Stimulated activated CD8-positive, alpha-beta memory T cell treated with anti-CD3 and anti-CD28 coated beads, Interleukin-4, amount 100 ng/mL, for 4 hours (primary cell): Measurements from ENCODE around the gene ASAP2.

Experiments
- DNase-seq, 2 donors: peaks; one replicate each; pipeline ENCODE4 v3.0.0-alpha.2; 2020; ENCODE audit warnings: low read depth in 2 of 2, low spot score in 1 of 2

The ASAP2 gene

GRCh38 chr2:9179572-9180201 is 26.9 kb upstream of the ASAP2 start:
- DNase-seq: no peak

DNA sequence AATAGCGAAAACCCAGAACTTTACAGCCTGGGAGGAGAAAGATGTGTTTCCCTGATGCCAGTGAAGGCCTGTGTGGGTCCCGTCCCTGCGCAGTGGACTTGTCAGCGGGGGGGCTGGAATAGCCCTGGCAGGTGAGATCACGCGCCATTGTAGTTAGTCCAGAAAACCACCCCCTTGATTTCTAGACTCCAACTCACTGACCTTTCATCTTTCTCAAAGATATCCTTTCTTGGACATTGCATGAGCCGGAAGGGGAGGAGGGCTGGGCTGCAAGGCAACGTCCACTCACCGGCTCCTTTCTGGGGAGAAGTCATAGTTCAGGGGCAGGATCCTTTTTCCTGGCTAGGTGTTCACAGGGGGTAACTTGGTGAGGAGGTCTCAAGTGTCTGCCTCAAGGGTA is 22.3 kb upstream of the ASAP2 start:
- no peak for DNase-seq

GRCh38 chr2:9187620-9188214 is 18.9 kb upstream of the ASAP2 start:
- no peak for DNase-seq

DNA sequence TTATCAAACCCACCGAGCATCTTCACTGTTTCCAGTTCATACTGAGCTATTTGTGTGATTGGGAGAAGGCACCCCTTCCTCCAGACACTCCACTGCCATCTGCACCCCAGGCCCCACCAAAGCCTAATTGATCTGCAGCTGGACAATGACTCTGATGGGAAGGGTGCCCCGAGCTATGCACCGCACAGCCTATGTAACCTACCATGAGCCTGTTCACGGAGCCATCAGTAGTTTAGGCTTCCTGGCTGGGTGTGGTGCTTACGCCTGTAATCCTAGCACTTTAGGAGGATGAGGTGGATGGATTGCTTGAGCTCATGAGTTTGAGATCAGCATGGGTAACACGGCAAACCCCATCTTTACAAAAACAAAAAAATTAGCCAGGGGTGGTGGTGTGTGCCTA is 17.8 kb upstream of the ASAP2 start:
- no peak for DNase-seq

- no peak for DNase-seq
Observed at GRCh38 chr2:9189901-9190300, 16.7 kb upstream of the ASAP2 start.

DNA sequence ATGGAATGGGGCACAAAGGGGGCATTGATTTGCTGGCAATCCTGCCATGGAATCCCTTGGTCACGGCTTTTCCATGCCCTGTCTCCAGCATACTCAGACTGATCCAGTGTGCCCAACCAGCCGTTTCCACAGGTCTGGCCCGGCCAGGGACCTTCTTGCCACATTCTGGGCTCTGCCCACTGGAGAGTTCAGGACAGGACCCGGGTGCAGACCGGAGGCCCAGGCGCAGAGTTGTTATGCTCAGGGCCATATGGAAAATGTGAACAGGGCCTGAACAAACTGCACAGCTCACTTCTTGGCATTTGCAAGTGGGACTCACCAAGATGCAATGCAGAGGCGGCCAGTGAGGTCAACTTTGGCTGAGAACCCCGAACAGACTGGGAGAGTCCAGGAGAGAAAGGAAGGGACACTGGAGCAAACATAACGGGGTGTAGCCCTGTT is 15.6 kb upstream of the ASAP2 start:
- no peak for DNase-seq

GRCh38 chr2:9192712-9193111 is 13.9 kb upstream of the ASAP2 start:
- DNase-seq: no peak

- no peak for DNase-seq
Observed at GRCh38 chr2:9194352-9194751, 12.3 kb upstream of the ASAP2 start.

GRCh38 chr2:9196637-9197036 is 10.0 kb upstream of the ASAP2 start:
- DNase-seq: no peak

DNA sequence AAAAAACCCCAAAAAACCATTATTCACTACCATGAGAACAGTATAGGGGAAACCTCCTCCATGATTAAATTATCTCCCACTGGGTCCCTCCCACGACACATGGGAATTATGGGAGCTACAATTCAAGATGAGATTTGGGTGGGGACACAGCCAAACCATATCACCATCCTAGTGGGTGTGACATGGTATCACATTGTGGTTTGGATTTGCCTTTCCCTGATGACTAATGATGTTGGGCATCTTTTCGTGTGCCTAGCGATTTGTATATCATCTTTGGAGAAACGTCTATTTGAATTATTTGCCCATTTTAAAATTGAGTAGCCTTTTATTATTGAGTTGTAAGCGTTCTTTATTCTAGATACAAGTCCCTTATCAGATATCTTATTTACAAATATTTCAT is 8.7 kb upstream of the ASAP2 start:
- no peak for DNase-seq

DNA sequence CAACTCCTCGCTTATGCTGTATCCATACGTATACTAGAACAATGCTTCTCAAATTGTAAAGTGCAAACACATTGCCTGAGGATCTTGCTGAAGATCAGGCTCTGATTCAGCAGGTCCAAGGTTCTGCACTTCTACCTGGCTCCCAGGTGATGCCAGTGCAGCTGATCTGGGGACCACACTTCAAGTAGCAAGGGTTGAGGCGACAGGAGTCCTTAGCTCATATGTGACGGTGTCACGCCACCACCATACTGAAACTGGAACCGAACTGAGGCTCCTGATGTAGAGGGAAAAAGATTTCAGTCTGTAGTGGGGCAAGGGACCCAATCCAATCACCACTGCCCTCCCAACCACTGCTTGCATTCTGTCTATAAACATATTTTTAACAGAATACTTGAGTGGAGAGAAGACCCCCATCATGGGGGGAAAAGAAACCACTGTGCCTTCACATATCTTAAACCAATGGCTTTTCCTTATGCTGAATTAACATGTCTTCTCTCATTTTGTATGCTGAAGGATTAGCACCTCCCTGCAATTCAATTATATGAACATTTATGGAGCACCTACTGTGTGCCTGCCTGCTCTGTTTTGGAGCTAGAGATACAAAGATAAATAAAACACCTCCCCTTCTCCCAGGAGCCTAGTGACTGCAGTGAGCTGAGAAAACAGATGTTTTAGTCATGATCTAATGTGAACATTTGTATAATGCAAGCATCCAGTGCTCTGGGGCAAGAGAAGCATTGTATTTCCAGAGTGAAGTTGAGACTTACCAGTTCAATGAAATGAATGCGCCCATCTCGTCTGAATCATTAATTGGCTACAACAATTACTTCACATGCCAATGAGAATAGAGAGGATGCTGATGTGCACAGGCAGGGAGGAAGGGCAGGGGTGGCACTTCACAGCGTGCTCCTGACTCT is 6.6 kb upstream of the ASAP2 start:
- no peak for DNase-seq

DNA sequence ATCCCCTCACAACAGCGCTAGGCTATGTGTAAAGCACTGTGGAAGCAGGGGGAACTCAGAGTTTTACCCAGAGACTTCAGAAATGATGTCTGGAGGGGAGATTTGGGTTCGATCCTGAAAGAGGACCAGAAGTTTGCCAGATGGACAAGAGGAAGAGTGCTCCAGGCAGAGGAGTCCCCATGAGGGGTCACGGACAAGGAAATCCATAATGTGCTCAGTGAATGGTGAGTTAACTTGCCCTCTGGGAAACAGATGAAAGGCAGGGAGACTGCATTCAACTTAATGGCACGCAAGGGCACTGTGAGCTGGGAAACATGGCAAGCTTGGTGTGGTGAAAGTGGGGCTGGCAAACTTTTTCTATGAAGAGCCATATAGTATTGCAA is 6.0 kb upstream of the ASAP2 start:
- no peak for DNase-seq

DNA sequence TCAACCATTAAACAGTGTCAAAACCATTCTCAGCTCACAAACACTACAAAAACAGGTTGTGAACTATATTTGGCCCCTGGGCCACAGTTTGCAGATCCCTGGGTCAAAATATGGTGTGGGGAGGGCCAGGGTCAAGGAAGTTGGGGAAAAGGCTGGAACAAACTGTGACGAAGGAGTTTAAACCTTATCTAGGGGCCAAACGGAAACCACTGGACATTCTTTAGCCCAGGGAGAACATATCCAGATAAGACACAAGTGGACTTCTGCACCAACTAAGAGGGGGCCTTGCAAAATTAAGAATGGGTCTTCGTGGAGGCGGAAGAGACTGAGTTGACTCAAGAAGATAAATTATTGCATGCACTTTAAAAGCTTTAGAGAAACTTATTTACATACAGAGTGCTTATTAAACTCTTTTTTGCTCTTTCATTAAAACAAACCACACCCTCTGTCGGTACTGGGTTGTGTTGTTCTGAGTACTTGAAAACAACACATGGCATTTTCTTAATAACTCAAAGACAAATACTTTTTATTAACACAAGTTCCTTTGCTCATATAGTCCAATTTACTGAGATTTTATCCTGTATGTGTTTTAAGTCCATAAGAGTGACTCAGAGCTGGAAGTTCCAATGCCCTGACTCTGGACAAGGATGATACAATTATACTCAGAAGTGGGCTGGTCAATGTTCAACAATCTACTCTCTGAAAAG is 5.3 kb upstream of the ASAP2 start:
- no peak for DNase-seq

- DNase-seq: no peak
Observed at GRCh38 chr2:9203006-9203405, 3.6 kb upstream of the ASAP2 start.

DNA sequence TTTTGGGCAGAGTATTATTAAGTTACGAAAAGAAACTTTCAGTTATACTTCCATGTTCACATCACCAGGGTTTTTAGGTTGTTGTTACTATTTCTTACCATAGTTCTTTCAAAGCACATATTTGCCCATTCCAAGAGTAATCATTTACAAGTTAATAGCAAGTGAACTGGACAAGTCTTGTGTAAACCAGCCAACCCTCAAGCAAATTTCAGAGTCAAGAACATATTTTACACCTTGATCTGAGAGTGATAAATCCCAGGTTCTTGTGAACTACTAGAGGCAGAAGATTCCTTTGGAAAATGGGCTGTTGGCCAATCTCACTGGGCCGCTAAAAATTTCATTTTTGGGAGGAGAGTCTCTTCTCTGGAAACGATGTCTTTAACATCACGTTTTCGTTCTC is 2.7 kb upstream of the ASAP2 start:
- DNase-seq: no peak

GRCh38 chr2:9204939-9205338 is 1.7 kb upstream of the ASAP2 start:
- no peak for DNase-seq

DNA sequence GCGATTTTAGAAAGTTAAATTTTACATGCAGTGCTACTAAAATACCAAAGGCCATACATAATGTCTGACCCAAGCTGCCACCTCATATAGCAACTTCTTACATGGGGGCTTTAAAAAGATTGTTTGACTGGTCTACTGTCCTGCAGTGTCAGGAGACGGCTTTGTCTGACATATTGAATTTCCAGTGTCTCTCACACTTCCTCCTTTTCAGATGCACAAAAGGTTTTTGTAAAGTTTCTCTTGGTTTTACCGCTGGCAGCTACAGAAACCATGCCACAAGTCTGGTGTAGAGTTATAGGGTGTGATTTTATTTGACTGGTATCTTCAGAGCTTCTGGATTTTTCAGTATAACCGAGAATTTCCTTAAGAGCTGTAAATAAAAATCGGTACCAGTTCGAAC is 1.1 kb upstream of the ASAP2 start:
- no peak for DNase-seq

DNA sequence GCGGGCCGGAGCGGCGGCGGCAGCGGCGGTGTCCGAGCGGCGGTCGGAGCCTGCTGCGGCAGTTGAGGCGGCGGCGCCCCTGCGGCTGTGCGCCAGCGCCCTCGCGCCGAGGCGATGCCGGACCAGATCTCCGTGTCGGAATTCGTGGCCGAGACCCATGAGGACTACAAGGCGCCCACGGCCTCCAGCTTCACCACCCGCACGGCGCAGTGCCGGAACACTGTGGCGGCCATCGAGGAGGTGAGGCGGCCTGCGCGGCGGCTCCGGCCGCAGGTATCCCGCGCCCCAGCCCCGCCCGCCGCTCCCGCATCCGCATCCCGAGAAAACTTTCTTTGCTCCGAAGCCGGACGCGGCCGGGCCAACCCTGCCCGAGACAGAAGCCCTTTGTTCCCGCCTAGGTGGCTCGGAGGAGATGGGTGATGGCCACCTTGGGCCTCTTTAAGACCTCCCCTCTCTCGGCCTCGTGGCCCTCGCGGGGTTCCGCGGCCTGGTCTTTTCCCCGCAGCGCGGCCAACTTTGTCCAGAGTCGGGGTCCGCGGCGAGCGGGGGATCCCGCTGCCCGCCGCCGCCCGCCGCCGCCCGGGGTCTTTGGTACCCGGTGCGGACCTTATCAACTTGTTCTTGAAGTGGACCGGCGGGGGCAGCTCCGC is 504 bp downstream of the ASAP2 start:
- DNase-seq: no peak

GRCh38 chr2:9207641-9208311 is 1.2 kb downstream of the ASAP2 start:
- no peak for DNase-seq

DNA sequence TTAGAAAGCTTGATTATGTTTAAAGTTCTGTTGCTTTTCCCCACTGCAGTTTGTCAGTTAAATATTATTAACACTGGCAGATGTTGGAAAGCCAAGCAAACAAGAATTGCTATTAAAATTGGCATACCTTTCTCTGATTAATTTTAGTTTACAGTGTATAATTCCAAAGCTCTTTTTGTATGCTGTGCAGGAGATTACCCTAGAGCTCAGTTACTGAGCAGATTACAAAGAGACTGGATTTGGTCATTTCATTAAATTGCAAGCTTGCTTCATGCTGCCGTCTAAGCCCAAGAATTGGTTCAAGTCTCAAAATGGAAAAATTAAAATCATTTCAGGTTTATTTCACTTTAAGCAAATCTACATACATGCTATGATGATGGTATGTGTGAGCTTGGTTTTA is 2.3 kb downstream of the ASAP2 start:
- DNase-seq: no peak

GRCh38 chr2:9210030-9210429 is 3.4 kb downstream of the ASAP2 start:
- DNase-seq: no peak
